ENCODE data around the gene MAP1LC3B2.

MAP1LC3B2 gene

DNA sequence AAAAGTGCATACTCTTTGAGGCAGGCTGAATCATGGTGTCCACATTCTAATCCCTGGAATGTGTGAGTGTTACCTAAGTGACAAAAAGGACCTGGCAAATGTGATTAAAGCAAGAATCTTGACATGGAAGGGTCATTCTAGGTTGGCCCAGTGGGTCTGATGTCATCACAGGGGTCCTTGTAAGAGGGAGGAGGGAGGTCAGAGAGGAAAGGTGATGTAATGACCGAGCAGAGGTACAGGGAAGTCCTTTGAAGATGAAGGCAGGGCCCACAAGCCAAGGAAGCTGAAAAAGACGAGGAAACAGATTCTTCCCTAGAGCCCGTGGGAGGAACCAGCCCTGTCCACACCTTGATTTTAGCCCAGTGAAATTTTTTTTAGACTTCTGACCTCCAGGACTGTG is 60.1 kb downstream of the MAP1LC3B2 start:
- ChIA-PET CTCF (no interaction called here), POLR2A (ENCODE audit: low non-redundant PET) (no interaction called here)
- no peak overlapping the region for H3K27ac ChIP-seq
- DNase-seq (ENCODE audit: low spot score) = no peak
- TF ChIP-seq, protein P1, sequence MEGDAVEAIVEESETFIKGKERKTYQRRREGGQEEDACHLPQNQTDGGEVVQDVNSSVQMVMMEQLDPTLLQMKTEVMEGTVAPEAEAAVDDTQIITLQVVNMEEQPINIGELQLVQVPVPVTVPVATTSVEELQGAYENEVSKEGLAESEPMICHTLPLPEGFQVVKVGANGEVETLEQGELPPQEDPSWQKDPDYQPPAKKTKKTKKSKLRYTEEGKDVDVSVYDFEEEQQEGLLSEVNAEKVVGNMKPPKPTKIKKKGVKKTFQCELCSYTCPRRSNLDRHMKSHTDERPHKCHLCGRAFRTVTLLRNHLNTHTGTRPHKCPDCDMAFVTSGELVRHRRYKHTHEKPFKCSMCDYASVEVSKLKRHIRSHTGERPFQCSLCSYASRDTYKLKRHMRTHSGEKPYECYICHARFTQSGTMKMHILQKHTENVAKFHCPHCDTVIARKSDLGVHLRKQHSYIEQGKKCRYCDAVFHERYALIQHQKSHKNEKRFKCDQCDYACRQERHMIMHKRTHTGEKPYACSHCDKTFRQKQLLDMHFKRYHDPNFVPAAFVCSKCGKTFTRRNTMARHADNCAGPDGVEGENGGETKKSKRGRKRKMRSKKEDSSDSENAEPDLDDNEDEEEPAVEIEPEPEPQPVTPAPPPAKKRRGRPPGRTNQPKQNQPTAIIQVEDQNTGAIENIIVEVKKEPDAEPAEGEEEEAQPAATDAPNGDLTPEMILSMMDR (conservative IDR thresholded peaks at IDR 0.05; ENCODE audit: low read depth) = no peak

DNA sequence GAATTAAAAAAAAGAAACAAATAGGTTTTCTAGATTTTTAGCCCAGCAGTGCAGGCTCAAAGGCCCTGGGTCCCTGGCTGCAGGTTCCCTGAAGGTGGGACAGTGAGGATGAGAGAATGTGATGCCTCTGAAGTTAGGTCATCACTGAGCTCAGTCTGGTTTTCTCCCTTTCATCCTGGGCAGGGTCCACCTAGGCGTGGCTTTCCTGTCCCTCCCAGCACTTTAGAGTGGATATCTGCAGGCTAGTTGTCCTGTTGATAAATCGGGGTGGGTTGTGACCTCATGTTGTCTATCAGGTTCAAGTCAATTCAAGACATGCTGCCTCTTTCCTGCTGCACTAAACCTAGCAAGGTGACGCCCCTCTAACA is 60.9 kb downstream of the MAP1LC3B2 start:
- no peak overlapping the region for H3K27ac ChIP-seq
- TF ChIP-seq, protein P1 (conservative IDR thresholded peaks at IDR 0.05; ENCODE audit: low read depth) = no peak
- no peak for DNase-seq (ENCODE audit: low spot score)
- ChIA-PET POLR2A (ENCODE audit: low non-redundant PET) (no interaction called here), CTCF (interaction anchor here (0.7 kb wide), 1 partner anchor 84 kb away, joined by 3 read pairs; no protein-coding TSS in a partner anchor)

DNA sequence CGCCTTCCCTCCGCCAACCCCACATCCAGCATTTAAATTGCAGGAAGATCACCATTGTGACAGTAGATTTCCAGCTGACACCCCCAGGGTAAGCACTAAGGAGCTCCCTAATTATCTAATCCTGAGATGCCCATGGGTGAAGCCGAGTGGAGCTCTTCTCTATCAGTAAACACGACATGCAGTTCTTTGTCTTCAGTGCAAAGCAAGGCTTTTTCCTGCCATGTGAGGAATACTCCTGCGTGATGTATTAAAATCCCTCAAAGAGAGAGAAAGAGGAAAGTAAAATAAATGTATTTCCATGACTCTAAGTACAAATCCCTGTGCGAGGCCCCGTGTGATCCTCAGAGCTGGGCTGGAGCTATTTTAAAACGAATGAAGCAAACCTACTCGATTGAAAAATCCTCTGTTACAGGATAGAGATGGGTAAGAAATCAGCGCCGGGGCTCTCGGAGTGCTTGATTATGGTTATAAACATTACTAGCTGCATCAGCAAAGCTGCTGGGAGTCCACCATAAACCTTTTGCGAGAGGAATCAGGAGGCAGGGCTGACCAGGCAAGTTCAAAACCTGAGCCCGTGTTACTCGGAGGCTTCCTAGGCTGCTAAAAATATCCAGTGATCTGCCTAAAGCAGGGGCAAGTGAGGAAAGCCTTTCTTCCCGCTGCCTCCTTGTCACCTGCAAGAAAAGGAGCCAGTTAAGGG is 61.5 kb downstream of the MAP1LC3B2 start:
- ChIA-PET POLR2A (ENCODE audit: low non-redundant PET) (no interaction called here), CTCF (interaction anchor here (0.7 kb wide), 1 partner anchor 83 kb away, joined by 3 read pairs; no protein-coding TSS in a partner anchor)
- no peak overlapping the region for H3K27ac ChIP-seq
- TF ChIP-seq, protein P1 (conservative IDR thresholded peaks at IDR 0.05; ENCODE audit: low read depth) = no peak
- DNase-seq (ENCODE audit: low spot score) = no peak

DNA sequence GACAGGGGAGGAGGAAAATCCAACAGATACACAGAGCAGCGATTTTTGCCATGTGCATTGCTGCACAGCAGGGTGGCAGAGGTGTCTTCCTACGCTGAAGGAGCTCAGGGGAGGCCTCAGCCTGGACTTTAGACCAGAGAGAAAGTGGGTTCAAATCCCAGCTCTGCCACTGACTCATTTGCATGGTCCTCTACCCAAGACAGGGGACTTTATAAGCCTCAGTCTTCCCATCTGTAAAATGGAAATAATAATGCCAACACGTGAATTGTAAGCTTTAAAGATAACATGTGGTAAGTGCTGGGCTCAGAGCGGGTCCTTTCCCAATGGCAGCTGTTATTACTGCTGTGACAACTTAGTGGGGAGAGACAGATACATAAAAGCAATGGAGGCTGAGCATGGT is 62.0 kb downstream of the MAP1LC3B2 start:
- POLR2A ChIA-PET (ENCODE audit: low non-redundant PET) = no interaction called here
- CTCF ChIA-PET = no interaction called here
- TF ChIP-seq, protein P1 (conservative IDR thresholded peaks at IDR 0.05; ENCODE audit: low read depth) = no peak
- H3K27ac ChIP-seq = no peak overlapping the region
- DNase-seq (ENCODE audit: low spot score) = no peak

DNA sequence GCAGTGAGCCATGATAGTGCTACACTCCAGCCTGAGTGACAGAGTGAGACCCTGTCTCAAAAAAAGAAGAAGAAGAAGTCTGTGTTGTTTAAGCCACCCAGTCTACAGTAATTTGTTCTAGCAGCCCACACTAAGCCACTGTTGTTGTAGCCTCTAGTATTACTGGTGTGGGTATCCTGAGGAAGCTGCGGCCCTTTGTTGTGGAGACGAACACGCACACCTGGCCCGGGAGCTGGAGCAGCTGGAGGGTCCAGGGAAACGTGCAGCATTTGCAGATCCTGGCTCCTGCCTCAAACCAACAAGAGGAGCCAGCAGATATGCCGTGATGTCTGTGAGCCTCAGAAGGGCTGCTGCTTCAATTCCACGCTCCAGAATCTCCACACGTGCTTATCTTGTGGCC is 65.3 kb downstream of the MAP1LC3B2 start:
- DNase-seq (ENCODE audit: low spot score) = no peak
- POLR2A ChIA-PET (ENCODE audit: low non-redundant PET) = no interaction called here
- TF ChIP-seq, protein P1 (conservative IDR thresholded peaks at IDR 0.05; ENCODE audit: low read depth) = no peak
- CTCF ChIA-PET = no interaction called here
- no peak overlapping the region for H3K27ac ChIP-seq

DNA sequence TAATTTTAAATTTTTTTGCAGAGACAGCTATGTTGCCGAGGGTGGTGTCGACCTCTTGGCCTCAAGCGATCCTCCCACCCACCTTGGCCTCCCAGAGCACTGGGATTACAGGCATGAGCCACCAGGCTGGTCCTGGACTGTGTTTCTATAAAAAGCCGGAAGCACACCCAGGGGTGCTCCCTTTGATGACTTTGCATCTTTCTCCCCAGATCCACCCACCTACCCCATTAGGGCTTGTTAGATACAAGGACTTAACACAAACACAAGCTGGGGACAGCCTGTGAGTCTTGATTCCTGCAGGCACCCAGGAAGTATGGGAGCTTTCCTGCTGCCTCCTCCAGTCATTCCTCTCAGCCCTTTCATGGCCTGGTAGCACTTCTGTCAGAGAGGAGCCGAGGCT is 67.0 kb downstream of the MAP1LC3B2 start:
- no peak overlapping the region for H3K27ac ChIP-seq
- DNase-seq (ENCODE audit: low spot score) = no peak
- TF ChIP-seq, protein P1 (conservative IDR thresholded peaks at IDR 0.05; ENCODE audit: low read depth) = no peak
- POLR2A ChIA-PET (ENCODE audit: low non-redundant PET) = no interaction called here
- CTCF ChIA-PET = interaction anchor here (0.6 to 0.8 kb wide), 3 partner anchors 24 to 361 kb away, joined by 3 to 5 read pairs (median 3); no protein-coding TSS in a partner anchor

Measured in RWPE1 (cell line).